Measurements from ENCODE around the gene NAV1.

Gene NAV1

GRCh38 chr1:201563941-201564340 lies 25.0 kb downstream of the NAV1 start (continued):
- no peak for TF ChIP-seq ZNF8 (CRISPR knock-in tag; IDR thresholded peaks at IDR 0.05)
- no peak for TF ChIP-seq ZFP3 (CRISPR knock-in tag; IDR thresholded peaks at IDR 0.05)
- TF ChIP-seq RARB (CRISPR knock-in tag; IDR thresholded peaks at IDR 0.05): no peak

- ATAC-seq: no peak
- TF ChIP-seq SNAI2 (CRISPR knock-in tag; IDR thresholded peaks at IDR 0.05) (no peak), ISL1 (CRISPR knock-in tag; IDR thresholded peaks at IDR 0.05) (no peak), ARNTL (CRISPR knock-in tag; IDR thresholded peaks at IDR 0.05; ENCODE audit: borderline replicate concordance, low read depth) (no peak), GLIS3 (CRISPR knock-in tag; IDR thresholded peaks at IDR 0.05) (no peak), TOX (CRISPR knock-in tag; IDR thresholded peaks at IDR 0.05; ENCODE audit: borderline replicate concordance) (no peak), ZC3H10 (CRISPR knock-in tag; IDR thresholded peaks at IDR 0.05) (no peak), ESRRG (CRISPR knock-in tag; IDR thresholded peaks at IDR 0.05) (no peak), CREB5 (CRISPR knock-in tag; IDR thresholded peaks at IDR 0.05; ENCODE audit: low read depth) (no peak), OSR1 (CRISPR knock-in tag; IDR thresholded peaks at IDR 0.05) (no peak), RARB (CRISPR knock-in tag; IDR thresholded peaks at IDR 0.05) (no peak), POU6F1 (CRISPR knock-in tag; IDR thresholded peaks at IDR 0.05; ENCODE audit: borderline replicate concordance, low read depth) (no peak), ZNF70 (CRISPR knock-in tag; IDR thresholded peaks at IDR 0.05) (no peak), CSRNP3 (CRISPR knock-in tag; IDR thresholded peaks at IDR 0.05) (no peak), ZNF565 (CRISPR knock-in tag; conservative IDR thresholded peaks at IDR 0.05; ENCODE audit: low read depth) (no peak), PATZ1 (CRISPR knock-in tag; IDR thresholded peaks at IDR 0.05; ENCODE audit: borderline replicate concordance) (no peak), PPARA (CRISPR knock-in tag; IDR thresholded peaks at IDR 0.05; ENCODE audit: borderline replicate concordance) (no peak), ZFP30 (CRISPR knock-in tag; IDR thresholded peaks at IDR 0.05) (no peak), BACH2 (CRISPR knock-in tag; IDR thresholded peaks at IDR 0.05; ENCODE audit: borderline replicate concordance) (no peak), TCF4 (CRISPR knock-in tag; IDR thresholded peaks at IDR 0.05; ENCODE audit: borderline replicate concordance) (no peak), ZFP3 (CRISPR knock-in tag; IDR thresholded peaks at IDR 0.05) (no peak)
These were observed 26.2 kb downstream of the NAV1 start for GRCh38 chr1:201565024-201565730.

- no peak for TF ChIP-seq CREB5 (CRISPR knock-in tag; IDR thresholded peaks at IDR 0.05; ENCODE audit: low read depth)
- no peak for TF ChIP-seq TCF4 (CRISPR knock-in tag; IDR thresholded peaks at IDR 0.05; ENCODE audit: borderline replicate concordance)
- TF ChIP-seq ZNF565 (CRISPR knock-in tag; conservative IDR thresholded peaks at IDR 0.05; ENCODE audit: low read depth): no peak
- no peak for TF ChIP-seq ESRRG (CRISPR knock-in tag; IDR thresholded peaks at IDR 0.05)
- TF ChIP-seq ZC3H10 (CRISPR knock-in tag; IDR thresholded peaks at IDR 0.05): no peak
- no peak for TF ChIP-seq POU6F1 (CRISPR knock-in tag; IDR thresholded peaks at IDR 0.05; ENCODE audit: borderline replicate concordance, low read depth)
- no peak for TF ChIP-seq OSR1 (CRISPR knock-in tag; IDR thresholded peaks at IDR 0.05)
- TF ChIP-seq SNAI2 (CRISPR knock-in tag; IDR thresholded peaks at IDR 0.05): no peak
- TF ChIP-seq ZNF8 (CRISPR knock-in tag; IDR thresholded peaks at IDR 0.05): no peak
- TF ChIP-seq PATZ1 (CRISPR knock-in tag; IDR thresholded peaks at IDR 0.05; ENCODE audit: borderline replicate concordance): no peak
- TF ChIP-seq ISL1 (CRISPR knock-in tag; IDR thresholded peaks at IDR 0.05): no peak
- TF ChIP-seq ZFP3 (CRISPR knock-in tag; IDR thresholded peaks at IDR 0.05): no peak
- no peak for ATAC-seq
These were observed 27.0 kb downstream of the NAV1 start for GRCh38 chr1:201565771-201566528.
